GM19193 (cell line): Measurements from ENCODE around the gene SNTG2.

Source experiments
- POLR2A ChIP-seq: IDR thresholded peaks from 4 replicates; pipeline ENCODE4 v1.6.1; 2011; ENCODE audit not compliant: insufficient read depth, insufficient read length; ENCODE audit errors: extremely low read depth

The SNTG2 gene

DNA sequence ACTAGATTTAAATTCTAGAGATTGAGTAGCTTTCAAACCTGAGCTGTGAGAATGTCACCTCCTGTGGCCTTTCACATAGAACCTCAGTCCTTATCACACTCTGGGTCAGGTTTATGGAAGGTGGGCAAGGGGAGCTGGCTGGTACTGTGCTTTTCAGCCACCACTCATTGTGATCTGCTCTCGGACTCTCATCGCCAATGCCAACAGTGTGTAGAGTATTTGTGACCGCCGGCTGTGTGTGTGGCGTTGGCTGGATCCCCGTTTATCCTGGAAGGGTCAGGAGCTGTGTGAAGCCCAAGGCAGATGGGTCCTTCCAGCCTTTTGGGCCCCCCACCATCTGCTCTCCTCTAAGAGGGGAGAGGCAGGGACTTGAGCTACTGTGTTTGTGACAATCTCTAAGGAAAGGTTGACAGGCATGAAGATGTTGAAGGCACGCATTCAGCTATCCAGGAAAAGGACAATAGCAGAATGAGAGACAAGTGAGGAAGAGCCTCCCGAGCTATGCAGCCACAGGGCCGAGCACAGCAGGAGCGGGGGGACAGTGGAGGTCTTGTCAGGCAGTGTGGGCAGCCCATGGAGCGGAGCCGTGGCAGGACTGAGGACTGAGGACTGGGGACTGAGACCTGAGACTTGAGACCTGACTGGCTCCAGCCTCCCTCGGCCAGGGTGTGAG lies 355.5 kb downstream of the SNTG2 start:
- no peak for TF ChIP-seq POLR2A

DNA sequence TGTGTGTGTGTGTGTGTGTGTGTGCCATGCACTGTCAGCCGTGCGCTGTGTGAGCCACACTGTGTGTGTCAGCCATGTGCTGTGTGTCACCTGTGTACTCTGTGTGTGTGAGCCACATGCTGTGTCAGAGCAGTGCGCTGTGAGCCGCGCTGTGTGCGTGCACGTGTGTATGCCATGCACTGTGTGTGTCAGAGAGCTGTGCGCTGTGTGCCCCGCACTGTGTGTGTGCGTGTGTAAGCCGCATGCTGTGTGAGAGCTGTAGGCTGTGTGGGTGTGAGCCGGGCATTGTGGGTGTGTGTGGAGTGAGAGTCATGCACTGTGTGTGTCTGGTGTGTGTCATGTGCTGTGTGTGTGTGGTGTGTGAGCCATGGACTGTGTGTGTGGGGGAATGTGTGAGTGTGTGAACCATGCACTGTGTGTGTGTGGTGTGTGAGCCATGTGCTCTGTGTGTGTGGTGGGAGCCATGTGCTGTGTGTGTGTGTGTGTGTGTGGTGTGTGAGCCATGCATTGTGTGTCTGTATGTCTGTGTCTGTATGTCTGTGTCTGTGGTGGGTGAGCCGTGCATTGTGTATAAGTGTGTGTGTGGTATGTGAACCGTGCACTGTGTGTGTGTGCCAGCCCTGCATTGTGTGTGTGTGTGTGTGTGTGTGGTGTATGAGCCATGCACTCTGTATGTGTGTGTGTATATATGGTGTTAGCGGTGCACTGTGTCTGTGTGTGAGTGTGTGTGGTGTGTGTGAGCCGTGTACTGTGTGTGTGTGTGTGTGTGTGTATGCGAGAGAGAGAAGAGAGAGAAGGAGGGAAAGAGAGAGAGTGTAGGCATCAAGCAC lies 356.3 kb downstream of the SNTG2 start:
- TF ChIP-seq POLR2A, result no peak

DNA sequence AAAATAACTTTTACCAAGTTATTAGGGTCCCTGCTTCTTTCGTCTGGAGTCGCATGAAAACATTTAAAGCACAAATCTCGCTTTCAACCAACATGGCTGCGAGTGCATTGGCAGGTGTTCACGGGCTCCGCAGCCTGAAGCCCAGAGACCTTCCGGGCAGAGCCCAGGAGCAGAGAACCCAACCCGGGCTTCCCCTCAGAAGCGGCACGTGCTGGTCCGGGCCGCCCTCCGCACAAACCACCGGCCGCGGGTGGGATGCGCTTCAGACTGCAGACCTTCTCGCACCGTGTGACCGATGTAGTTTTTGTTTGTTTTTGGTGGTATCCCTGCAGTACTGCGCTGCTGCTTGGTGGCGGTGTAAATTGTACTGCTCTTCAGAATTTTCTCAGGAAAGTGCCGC lies 357.0 kb downstream of the SNTG2 start:
- TF ChIP-seq POLR2A, result no peak

DNA sequence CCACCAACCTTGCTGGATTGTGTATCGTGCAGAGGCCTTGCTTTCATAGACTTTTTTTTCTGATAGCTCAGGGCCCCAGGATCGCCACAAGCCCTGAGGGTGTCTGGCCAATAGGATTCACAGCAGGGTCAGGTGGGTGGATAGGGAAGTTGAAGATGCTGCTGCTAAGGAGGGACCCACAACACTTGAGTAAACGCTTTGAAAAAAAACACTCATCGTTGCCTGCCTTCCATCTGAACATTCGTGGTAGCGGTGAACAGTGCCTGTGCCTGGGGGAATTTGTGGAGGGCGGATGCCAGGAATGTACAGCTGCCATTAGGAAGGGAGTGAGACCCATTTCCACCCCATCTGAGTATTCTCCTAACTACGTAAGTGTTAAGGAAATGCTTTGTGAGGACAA lies 358.0 kb downstream of the SNTG2 start:
- no peak for TF ChIP-seq POLR2A

DNA sequence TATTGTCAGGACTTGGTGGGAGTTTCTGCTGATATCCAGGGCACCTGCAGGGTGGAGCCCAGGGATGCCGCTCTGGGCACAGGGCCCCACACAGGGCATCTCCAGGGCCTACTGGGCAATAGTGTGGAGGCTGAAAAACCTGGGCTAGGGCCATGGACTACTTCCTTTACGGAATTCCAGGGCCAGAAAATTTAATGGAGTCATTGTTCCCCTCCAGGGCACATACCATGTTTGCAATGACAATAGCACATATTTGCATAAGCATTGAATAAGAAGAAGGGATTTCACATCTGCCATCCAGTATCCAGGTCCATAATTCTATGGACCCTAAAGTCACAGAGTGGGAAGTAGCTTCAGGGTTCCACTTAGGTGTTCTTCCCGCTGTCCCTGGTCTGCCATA lies 358.9 kb downstream of the SNTG2 start:
- TF ChIP-seq POLR2A, result no peak

DNA sequence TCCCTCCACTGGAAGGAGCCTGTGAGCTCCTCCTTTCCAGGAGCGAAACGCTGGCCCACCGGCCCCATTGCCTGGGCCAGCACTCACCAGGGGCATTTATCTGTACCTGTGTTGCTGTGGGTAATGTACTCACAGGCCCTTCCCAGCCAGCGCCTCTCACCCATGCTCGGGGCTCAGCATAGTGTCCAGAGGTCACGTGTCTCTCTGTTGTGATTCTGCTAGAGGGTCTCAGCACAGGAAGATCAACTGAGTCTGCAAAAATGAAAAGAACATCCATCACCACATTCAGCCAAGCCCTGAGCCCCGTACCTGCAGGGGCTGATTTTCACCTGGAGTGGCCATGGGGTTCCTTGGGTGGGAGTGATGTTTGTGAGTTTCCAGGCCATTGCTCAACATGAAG lies 359.6 kb downstream of the SNTG2 start:
- no peak for TF ChIP-seq POLR2A

DNA sequence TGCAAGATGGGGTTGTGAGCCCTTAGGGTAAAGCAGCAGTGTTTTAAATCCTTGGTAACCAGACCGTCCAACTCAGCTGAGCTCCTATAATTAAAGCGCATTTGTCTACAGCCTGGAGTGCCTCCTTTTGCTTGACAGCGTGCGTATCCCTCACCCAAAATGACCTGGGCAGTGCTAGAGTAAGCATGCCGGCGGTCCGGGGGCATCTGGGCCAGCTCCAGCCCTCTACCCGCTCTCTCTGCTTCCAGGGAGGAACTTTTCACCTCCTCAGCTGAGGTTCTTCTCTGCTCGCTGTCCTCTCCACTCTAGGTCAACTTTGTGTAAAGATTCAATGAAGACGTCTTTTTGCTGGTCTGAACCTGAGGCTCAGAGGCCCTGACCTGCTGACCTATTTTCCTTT lies 360.2 kb downstream of the SNTG2 start:
- no peak for TF ChIP-seq POLR2A

DNA sequence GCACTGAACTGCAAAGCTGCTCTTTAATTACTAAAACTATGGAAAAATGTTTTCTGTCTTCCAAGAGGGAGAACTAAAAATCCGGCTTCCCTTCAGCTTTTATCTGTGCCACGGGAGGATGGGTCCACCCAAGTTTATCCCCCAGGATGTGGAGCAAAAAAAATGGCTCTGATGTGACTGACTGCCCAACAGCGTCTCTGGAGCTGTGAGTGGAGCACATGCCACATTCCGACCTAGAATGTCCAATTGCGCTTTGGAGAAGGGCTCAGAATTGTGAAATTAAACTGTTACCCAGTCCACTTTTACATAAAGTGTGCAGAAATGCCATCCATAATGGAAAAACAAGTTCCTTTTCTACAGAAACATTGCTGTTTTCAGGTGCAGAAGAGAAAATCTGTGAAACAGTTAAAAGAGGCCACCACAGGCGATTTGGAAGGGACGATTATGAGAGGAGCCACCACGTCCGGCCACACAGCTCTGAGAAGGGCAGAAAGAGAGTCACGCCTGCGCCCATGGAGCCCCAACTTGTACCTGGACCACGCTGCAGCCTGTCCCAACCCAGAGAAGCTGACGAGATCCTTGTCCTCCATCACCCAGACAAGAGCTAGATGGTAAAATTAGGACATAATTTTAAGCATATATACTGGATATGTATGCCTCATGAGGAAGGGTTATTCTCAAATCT lies 362.7 kb downstream of the SNTG2 start:
- no peak for TF ChIP-seq POLR2A

DNA sequence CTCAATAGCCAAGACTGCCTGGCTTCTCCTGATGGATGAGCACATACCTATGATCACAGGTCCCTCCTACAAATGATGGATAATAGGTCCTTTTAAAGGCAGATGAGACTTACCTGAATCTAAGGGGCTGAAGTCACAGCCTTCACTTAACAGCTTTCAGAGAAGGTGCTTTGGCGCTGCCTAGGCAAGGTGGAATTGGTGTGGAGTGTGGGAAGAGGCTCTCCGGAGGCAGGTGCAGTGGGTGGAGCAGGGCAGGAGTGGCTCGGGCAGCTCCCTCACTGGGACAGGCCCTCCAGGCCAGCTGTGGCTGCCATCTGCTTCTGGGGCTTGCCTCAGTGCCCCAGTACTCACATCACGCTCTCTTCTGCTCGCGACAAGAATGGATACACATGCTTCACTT lies 363.6 kb downstream of the SNTG2 start:
- TF ChIP-seq POLR2A, result no peak

DNA sequence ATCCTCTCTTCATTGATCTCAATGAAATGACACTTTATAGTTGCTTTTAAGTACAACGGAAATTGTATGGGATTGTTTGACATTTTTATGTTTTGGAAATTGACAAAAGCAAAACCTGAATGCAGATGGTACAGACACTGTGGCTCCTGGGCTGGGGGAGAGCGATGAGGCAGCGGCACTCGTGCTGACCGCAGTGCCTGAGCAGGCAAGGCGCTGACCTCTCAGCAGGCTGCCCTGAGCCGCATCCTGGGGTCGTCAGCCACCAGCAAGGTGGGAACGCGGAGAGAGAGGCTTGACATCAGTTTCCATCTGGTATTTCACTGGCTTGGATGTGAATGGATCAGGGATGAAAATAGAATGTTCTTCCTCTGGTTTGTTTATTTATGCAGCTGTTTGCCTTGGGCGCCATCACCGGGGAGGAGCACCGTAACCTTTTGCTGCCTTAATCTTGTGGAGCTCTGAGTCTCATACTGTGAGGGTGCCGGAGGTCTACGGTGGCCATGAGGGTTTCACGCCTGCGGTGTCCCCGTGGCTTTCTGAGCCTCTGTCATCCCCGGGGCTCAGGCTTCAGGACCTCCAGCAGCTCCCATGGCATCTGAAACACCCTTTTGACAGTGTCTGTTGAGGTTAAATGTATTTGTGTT lies 367.8 kb downstream of the SNTG2 start:
- no peak for TF ChIP-seq POLR2A

DNA sequence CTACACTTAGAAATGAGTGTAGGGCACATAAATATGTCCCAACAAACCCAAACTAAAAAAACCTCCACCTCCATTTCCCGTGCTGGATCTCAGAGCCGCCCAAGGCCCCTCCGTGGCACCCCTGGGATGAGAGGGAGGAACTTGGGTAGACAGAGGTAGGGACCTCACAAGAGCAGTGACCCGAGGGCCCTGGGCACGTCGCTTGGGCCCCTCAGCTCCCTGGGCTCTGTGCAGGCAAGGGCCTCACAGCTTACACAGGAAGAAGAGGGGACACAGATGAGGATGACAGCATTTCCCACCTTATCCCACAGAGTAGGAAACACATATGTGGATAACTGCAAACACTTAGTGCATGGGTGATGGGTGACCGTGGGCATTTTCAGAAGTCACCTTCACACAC lies 368.7 kb downstream of the SNTG2 start:
- TF ChIP-seq POLR2A, result no peak

DNA sequence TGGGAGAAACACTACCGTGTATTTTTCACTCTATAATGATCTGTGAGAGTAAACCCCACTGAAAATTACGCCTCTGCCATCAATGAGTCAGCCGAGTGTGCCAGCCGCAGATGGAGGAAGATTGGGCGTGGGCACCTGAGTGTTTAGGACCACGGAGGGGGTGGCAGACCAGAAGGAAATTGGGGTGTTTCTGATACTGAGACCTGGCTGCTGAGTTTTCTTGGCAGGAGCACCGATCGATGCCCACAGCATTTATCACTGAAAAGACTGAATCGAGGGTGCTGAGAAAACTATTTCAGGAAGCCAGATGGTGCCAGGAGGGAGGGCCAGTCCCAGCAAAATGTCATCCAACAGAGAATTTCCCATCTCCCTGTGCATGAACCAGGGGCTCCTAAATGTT lies 370.7 kb downstream of the SNTG2 start:
- TF ChIP-seq POLR2A, result no peak

DNA sequence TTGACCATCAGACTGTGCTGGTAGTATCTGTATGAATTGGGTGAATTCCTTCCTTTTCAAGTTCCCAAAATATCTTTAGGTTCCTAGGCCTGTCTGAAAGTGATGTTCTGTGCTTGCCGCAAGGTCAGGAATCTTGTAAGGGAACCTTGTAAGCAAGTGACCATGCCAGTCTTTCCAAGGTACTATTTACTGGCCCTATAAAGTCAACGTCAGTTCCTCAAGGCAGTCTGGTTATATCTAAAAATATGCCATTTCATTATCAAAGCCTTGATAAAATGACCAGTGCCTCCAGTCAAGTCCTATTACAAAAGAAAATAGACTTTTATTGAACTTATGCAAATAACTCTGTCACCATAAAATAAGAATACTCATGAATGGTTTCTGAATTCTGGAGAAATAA lies 374.2 kb downstream of the SNTG2 start:
- TF ChIP-seq POLR2A, result no peak

DNA sequence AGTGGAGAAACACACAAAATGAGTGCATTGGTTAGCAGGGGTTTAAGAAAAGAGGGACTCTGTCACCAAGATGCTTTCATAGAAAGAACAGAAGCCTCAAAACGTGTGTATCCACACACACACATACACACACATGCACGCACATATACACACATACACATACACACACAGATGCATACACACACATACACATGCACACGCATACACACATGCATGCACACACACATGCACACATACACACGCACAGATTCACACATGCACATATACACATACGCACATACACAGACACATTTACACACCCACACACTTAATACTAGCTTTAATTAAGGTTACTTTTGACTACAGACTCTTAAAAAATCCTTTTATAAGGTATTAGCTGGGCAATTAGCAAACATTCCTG lies 378.0 kb downstream of the SNTG2 start:
- no peak for TF ChIP-seq POLR2A

DNA sequence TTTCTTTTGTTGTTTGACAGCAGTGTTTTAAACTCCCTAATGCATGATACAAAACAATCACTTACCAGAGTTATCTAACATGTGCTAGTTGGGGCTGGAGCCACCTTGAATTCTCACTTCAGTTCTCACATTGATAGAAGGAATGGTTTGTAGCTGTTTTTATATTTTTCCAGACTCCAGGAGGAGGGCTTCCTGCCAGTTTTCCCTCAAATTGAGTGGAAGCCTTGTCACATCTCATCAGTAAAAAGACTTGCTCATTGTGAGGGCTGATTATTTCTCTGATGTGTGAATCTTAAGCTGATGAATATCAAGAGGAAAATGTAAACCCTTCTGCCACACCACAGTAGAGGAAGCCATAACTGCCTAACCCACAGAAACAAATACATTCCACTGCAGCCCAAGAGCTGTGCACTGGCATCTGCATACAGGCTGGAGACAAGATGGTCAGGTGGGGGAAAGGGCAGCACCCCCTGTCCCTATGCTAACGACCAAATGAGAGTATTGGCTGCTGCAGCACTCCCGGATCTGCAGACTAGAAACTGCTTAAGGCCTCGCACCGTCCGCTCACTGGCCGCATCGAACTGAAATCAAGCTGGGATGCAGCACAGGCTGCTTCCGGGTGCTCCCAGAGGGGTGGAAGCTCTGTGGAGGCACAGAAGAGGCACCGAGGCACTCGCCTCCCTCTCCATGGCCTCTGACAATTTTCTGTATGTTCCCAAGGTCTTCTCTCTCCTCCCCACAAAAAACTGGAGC lies 388.9 kb downstream of the SNTG2 start:
- no peak for TF ChIP-seq POLR2A

DNA sequence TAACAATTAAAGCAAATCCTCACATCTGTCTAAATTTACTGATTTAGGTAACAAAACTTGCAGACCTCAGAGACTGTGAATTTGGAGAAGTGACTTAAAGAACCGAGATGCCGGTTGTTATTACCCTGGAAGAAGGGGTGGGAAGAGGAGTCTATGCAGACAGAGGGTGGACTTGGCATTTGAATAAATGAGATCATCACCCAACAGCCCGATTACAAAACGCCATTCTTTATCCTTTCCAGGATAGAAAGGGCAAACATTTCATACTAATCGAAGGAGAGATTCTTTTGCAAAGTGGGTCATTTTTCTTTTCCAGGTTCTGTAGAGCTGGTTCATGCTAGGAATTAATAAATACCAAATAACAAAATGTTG lies 389.5 kb downstream of the SNTG2 start:
- TF ChIP-seq POLR2A, result no peak
